ENCODE measurements around the gene NPVF. TPM values are rescaled to one million over a fixed set of nuclear protein-coding genes. Genes with fewer than 3 reads are reported as not detected.

Gene NPVF
- polyA plus RNA-seq, 2 of the 4 experiments (the other 2 are of a cell fraction), result not detected

- no peak for TF ChIP-seq CHD2 (IDR thresholded peaks at IDR 0.05; ENCODE audit: low read length, partially characterized antibody)
- TF ChIP-seq ELK1 (IDR thresholded peaks at IDR 0.05; ENCODE audit: low read depth, low read length), result no peak
- TF ChIP-seq ZFP36 (IDR thresholded peaks at IDR 0.05; ENCODE audit: borderline replicate concordance, partially characterized antibody), result no peak
- no peak for TF ChIP-seq REST (IDR thresholded peaks at IDR 0.05)
- no peak for TF ChIP-seq RCOR1 (IDR thresholded peaks at IDR 0.05; ENCODE audit: low read depth, low read length)
- TF ChIP-seq HOXA7 (CRISPR knock-in tag; IDR thresholded peaks at IDR 0.05), result no peak
- no peak for TF ChIP-seq GATA3 (IDR thresholded peaks at IDR 0.05; ENCODE audit: borderline replicate concordance)
- TF ChIP-seq FOSL2 (IDR thresholded peaks at IDR 0.05), result no peak
- TF ChIP-seq FOSL2 (CRISPR knock-in tag; IDR thresholded peaks at IDR 0.05), result no peak
- TF ChIP-seq E2F6 (IDR thresholded peaks at IDR 0.05; ENCODE audit: borderline replicate concordance, low read depth), result no peak
- TF ChIP-seq TP53 (CRISPR knock-in tag; IDR thresholded peaks at IDR 0.05), result no peak
- TF ChIP-seq, protein P1, sequence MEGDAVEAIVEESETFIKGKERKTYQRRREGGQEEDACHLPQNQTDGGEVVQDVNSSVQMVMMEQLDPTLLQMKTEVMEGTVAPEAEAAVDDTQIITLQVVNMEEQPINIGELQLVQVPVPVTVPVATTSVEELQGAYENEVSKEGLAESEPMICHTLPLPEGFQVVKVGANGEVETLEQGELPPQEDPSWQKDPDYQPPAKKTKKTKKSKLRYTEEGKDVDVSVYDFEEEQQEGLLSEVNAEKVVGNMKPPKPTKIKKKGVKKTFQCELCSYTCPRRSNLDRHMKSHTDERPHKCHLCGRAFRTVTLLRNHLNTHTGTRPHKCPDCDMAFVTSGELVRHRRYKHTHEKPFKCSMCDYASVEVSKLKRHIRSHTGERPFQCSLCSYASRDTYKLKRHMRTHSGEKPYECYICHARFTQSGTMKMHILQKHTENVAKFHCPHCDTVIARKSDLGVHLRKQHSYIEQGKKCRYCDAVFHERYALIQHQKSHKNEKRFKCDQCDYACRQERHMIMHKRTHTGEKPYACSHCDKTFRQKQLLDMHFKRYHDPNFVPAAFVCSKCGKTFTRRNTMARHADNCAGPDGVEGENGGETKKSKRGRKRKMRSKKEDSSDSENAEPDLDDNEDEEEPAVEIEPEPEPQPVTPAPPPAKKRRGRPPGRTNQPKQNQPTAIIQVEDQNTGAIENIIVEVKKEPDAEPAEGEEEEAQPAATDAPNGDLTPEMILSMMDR (IDR thresholded peaks at IDR 0.05), result no peak
- TF ChIP-seq, protein P2, sequence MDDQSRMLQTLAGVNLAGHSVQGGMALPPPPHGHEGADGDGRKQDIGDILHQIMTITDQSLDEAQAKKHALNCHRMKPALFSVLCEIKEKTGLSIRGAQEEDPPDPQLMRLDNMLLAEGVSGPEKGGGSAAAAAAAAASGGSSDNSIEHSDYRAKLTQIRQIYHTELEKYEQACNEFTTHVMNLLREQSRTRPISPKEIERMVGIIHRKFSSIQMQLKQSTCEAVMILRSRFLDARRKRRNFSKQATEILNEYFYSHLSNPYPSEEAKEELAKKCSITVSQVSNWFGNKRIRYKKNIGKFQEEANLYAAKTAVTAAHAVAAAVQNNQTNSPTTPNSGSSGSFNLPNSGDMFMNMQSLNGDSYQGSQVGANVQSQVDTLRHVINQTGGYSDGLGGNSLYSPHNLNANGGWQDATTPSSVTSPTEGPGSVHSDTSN (IDR thresholded peaks at IDR 0.05), result no peak
- CTCF ChIA-PET, result interaction anchor here (0.7 kb wide), 1 partner anchor 110 kb away, joined by 4 read pairs; no protein-coding TSS in a partner anchor
- DNase-seq (ENCODE audit: low read depth in 1 of 2, low spot score in 1 of 2) (no peak), ATAC-seq (no peak), FAIRE-seq (no peak)
- POLR2A ChIA-PET, result no interaction called here
- Histone ChIP-seq H3K4me1 (no peaks in the 10 kb centered on the region), H3K4me2 (no peak overlapping the region), H3K27ac (no peak overlapping the region), H3K9me3 (no peaks in the 10 kb centered on the region), H3K4me3 (no peak overlapping the region)
- whole genome bisulfite sequencing (ENCODE audit: missing lambda C conversion rate), result 8% methylated on average over 4 of the region's 4 CpGs
Measured at GRCh38 chr7:25234336-25234735, 6.0 kb upstream of the NPVF start.

DNA sequence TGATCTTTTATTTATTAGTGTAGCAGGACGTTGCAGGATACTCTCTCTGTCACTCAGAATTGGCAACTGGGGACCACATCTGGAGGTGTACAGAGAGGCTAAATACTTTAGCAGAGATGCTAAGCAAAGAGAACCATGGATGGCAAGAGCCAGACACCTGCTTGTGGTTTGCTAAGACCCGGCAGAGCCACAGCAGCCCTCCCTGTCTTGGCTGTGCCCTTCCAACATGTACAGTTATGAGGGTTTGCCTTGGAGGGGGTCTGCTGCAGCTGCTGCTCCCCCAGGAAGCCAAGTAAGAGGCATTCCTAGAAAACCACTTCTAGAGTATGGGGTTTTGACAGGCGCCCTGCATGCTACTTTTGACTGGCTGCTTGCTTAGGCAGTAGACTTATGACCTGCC is 5.1 kb downstream of the NPVF start:
- H3K9me3 ChIP-seq, result no peaks in the 10 kb centered on the region
- ChIA-PET CTCF (interaction anchor here (1.0 kb wide), 1 partner anchor 43 kb away, joined by 3 read pairs; a partner anchor contains a TSS), POLR2A (no interaction called here)
- no peak for FAIRE-seq
- no peak for TF ChIP-seq KDM5A (IDR thresholded peaks at IDR 0.05)
- no peak for TF ChIP-seq RNF2 (IDR thresholded peaks at IDR 0.05; ENCODE audit: borderline replicate concordance, low read depth)
- TF ChIP-seq, protein P3, sequence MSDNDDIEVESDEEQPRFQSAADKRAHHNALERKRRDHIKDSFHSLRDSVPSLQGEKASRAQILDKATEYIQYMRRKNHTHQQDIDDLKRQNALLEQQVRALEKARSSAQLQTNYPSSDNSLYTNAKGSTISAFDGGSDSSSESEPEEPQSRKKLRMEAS (IDR thresholded peaks at IDR 0.05), result no peak
- no peak for TF ChIP-seq FOSL2 (IDR thresholded peaks at IDR 0.05)
- no peak for TF ChIP-seq FOSL2 (CRISPR knock-in tag; IDR thresholded peaks at IDR 0.05)
- TF ChIP-seq CEBPB (IDR thresholded peaks at IDR 0.05), result no peak
- no peak for TF ChIP-seq JUN (IDR thresholded peaks at IDR 0.05)
- no peak for TF ChIP-seq RCOR1 (IDR thresholded peaks at IDR 0.05; ENCODE audit: low read depth, low read length)
- no peak for TF ChIP-seq CHD2 (IDR thresholded peaks at IDR 0.05; ENCODE audit: low read length, partially characterized antibody)
- TF ChIP-seq, protein P4, sequence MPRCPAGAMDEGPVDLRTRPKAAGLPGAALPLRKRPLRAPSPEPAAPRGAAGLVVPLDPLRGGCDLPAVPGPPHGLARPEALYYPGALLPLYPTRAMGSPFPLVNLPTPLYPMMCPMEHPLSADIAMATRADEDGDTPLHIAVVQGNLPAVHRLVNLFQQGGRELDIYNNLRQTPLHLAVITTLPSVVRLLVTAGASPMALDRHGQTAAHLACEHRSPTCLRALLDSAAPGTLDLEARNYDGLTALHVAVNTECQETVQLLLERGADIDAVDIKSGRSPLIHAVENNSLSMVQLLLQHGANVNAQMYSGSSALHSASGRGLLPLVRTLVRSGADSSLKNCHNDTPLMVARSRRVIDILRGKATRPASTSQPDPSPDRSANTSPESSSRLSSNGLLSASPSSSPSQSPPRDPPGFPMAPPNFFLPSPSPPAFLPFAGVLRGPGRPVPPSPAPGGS (IDR thresholded peaks at IDR 0.05), result no peak
- no peak for TF ChIP-seq HOXA7 (CRISPR knock-in tag; IDR thresholded peaks at IDR 0.05)
- no peak for TF ChIP-seq EP300 (IDR thresholded peaks at IDR 0.05)
- TF ChIP-seq POLR2A (IDR thresholded peaks at IDR 0.05; ENCODE audit: low read length), result no peak
- H3K4me2 ChIP-seq, result no peak overlapping the region
- no peak for DNase-seq (ENCODE audit: low read depth in 1 of 2, low spot score in 1 of 2)
- 6% methylated on average over 3 of the region's 3 CpGs for WGBS (ENCODE audit: missing lambda C conversion rate)
- H3K4me3 ChIP-seq, result no peak overlapping the region
- no peaks in the 10 kb centered on the region for H3K4me1 ChIP-seq
- no peak overlapping the region for H3K27ac ChIP-seq
- ATAC-seq, result no peak
